ENCODE results near the gene PDGFA. TPM values are rescaled to one million over a fixed set of nuclear protein-coding genes. Genes with fewer than 3 reads are reported as not detected.
A peak's percentile ranks its signal among the peaks of the same experiment; 100 is the strongest.

Gene PDGFA
- total RNA-seq, 1 donor from 2014 or later = 9.8 TPM

DNA sequence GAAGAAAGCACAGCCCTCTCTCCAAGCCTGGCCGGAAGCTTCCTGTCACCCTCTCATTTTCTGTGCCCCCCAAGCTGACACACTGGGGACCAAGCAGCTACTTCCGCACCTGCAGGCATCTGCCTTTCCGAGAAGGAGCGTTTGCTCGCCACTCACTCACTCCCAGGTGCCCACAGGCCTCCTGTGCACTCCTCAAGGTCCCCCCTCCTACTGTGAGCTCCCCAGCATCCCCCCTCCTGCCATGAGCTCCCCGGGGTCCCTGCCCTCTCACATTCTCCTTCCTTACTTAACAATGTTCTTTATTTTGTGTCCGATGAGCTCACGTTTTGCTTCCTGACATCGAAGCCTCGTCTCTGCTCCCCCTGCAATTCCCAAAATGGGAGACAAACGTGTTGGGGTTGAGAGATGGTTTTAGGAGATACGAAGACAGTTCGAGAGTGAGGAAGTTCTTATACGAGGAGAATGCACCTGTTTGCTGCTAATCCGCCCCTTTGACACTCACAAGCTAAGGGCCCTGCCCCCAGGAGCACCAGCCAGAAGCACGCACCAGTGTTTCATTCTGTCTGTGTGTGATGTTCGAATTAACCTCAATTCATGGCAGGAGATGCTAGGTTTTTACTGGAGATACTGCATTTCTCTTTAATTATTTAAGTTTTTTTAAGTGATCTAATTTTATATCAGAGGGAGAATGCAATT lies 70.2 kb downstream of the PDGFA start:
- TF ChIP-seq, protein P1, sequence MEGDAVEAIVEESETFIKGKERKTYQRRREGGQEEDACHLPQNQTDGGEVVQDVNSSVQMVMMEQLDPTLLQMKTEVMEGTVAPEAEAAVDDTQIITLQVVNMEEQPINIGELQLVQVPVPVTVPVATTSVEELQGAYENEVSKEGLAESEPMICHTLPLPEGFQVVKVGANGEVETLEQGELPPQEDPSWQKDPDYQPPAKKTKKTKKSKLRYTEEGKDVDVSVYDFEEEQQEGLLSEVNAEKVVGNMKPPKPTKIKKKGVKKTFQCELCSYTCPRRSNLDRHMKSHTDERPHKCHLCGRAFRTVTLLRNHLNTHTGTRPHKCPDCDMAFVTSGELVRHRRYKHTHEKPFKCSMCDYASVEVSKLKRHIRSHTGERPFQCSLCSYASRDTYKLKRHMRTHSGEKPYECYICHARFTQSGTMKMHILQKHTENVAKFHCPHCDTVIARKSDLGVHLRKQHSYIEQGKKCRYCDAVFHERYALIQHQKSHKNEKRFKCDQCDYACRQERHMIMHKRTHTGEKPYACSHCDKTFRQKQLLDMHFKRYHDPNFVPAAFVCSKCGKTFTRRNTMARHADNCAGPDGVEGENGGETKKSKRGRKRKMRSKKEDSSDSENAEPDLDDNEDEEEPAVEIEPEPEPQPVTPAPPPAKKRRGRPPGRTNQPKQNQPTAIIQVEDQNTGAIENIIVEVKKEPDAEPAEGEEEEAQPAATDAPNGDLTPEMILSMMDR (IDR thresholded peaks at IDR 0.05) = no peak
- H3K4me1 Mint-ChIP-seq = peaks cover 19% of the 10 kb centered on the region

DNA sequence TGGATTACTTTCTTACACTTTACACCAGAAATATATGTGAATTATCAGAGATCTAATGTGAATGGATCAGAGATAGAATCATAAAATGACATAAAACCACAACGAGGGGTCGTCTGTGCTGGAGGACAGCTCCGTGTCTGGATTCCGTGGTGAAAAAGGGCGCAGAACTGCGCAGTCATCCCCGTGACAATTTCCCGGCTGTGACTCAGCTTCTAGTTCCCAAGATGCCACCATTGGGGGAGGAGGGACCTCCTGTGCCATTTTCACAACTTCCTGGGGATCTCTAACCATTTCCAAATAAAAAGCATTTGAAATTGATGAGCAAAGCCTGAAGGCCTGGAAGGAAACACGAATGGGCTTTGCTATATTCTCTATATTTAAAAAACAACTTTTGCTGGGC lies 72.1 kb downstream of the PDGFA start:
- H4K20me1 ChIP-seq (ENCODE audit: low read depth) = no peaks in the 10 kb centered on the region
- H3K79me2 ChIP-seq (ENCODE audit: low read depth) = no peaks in the 10 kb centered on the region
- no peak overlapping the region for H3K4me2 ChIP-seq
- H3K27me3 Mint-ChIP-seq (ENCODE audit: insufficient read depth, low read depth) = peaks cover 2% of the 10 kb centered on the region
- no peak overlapping the region for H2AFZ ChIP-seq (replicated peaks)
- H3K36me3 Mint-ChIP-seq = no peaks in the 10 kb centered on the region
- no peaks in the 10 kb centered on the region for H3K9me3 ChIP-seq (ENCODE audit: low read depth)
- DNase-seq (ENCODE audit: low spot score) = no peak
- peaks cover 8% of the 10 kb centered on the region for H3K27me3 ChIP-seq
- H3K4me1 Mint-ChIP-seq = peaks cover 19% of the 10 kb centered on the region
- no peaks in the 10 kb centered on the region for H3K9me3 Mint-ChIP-seq
- H3K27ac ChIP-seq = no peak overlapping the region
- H3F3A ChIP-seq (ENCODE audit: low read depth) = peaks cover 23% of the 10 kb centered on the region
- H3K4me3 Mint-ChIP-seq = no peak overlapping the region
- H3K4me3 ChIP-seq = no peak overlapping the region
- H3K27ac Mint-ChIP-seq = peak overlapping the region; percentile 33
- no peaks in the 10 kb centered on the region for H3K36me3 ChIP-seq
- peaks cover 31% of the 10 kb centered on the region for H3K4me1 ChIP-seq
- TF ChIP-seq EZH2phosphoT487 (IDR thresholded peaks at IDR 0.05) = no peak
- H3K9ac ChIP-seq = no peak overlapping the region

More for the DNA sequence above, 70.2 kb downstream of the PDGFA start:
- no peak overlapping the region for H2AFZ ChIP-seq (replicated peaks)
- H3K9me3 Mint-ChIP-seq = no peaks in the 10 kb centered on the region
- no peaks in the 10 kb centered on the region for H3K79me2 ChIP-seq (ENCODE audit: low read depth)
- peaks cover 26% of the 10 kb centered on the region for H3F3A ChIP-seq (ENCODE audit: low read depth)
- DNase-seq (ENCODE audit: low spot score) = no peak
- H4K20me1 ChIP-seq (ENCODE audit: low read depth) = no peaks in the 10 kb centered on the region
- H3K4me3 ChIP-seq = no peak overlapping the region
- no peak overlapping the region for H3K4me3 Mint-ChIP-seq
- H3K27me3 ChIP-seq = peaks cover 15% of the 10 kb centered on the region
- H3K4me2 ChIP-seq = no peak overlapping the region
- peaks cover 38% of the 10 kb centered on the region for H3K4me1 ChIP-seq
- no peaks in the 10 kb centered on the region for H3K36me3 ChIP-seq
- H3K27ac ChIP-seq = no peak overlapping the region
- no peaks in the 10 kb centered on the region for H3K9me3 ChIP-seq (ENCODE audit: low read depth)
- H3K36me3 Mint-ChIP-seq = no peaks in the 10 kb centered on the region
- H3K27ac Mint-ChIP-seq = no peak overlapping the region
- H3K27me3 Mint-ChIP-seq (ENCODE audit: insufficient read depth, low read depth) = peaks cover 2% of the 10 kb centered on the region
- no peak overlapping the region for H3K9ac ChIP-seq

Other genes starting within 250 kb of the PDGFA start
- not detected in 2 replicates for gene FOXL3, start 229.7 kb downstream of the PDGFA start, total RNA-seq (ENCODE audit: low replicate concordance)
- 23.5 and 45.2 TPM in 2 replicates for gene DNAAF5, start 206.9 kb upstream of the PDGFA start, total RNA-seq (ENCODE audit: low replicate concordance)
- gene PRKAR1B, start 207.4 kb upstream of the PDGFA start, total RNA-seq (ENCODE audit: low replicate concordance) = 11.8 and 15.6 TPM in 2 replicates